ENCODE results near the gene COX8A.
A peak's percentile ranks its signal among the peaks of the same experiment; 100 is the strongest.

COX8A gene

GRCh38 chr11:64003807-64004589, 29.6 kb downstream of the COX8A start:
- DNase-seq: no peak

DNA sequence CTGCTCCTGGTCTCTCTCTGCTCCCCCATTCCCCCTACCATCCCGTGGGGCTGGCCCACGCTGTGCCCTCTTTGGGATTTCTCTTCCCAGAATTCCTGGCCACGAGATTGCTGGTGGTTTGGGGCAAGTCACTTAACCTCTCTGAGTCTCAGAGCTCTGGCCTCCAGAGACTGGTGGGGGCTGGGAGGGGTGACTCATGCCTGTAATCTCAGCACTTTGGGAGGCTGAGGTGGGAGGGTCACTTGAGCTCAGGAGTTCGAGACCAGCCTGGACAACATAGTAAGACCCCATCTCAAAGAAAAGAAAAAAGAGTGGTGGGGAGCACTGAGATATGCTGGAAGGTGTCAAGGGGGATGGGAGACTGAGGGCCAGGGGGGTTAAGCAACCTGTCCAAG, 30.2 kb downstream of the COX8A start:
- DNase-seq: peak; percentile 25

GRCh38 chr11:64005691-64006090, 31.3 kb downstream of the COX8A start:
- DNase-seq: no peak

DNA sequence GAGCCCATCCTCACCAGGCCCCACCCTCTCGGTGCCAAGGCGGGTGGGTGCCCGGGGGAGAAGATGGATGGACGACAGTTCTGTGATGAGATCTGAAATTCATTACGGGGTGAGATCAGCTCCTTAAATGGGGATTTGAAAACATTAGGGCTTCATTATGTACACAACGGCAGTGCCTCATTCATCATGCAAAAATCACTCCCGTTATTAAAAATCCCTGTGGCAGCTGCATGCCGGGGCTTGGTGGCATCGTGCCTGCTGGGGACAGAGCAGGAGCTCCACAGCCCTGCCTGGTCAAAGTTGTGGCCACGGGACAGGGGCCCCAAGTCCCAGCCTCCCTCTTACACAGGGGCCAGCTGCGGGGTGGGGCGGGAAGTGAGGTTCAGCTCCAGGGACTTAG, 32.0 kb downstream of the COX8A start:
- DNase-seq: no peak

- DNase-seq: peak; percentile 54
Measured at GRCh38 chr11:64007160-64007628, 32.8 kb downstream of the COX8A start.

DNA sequence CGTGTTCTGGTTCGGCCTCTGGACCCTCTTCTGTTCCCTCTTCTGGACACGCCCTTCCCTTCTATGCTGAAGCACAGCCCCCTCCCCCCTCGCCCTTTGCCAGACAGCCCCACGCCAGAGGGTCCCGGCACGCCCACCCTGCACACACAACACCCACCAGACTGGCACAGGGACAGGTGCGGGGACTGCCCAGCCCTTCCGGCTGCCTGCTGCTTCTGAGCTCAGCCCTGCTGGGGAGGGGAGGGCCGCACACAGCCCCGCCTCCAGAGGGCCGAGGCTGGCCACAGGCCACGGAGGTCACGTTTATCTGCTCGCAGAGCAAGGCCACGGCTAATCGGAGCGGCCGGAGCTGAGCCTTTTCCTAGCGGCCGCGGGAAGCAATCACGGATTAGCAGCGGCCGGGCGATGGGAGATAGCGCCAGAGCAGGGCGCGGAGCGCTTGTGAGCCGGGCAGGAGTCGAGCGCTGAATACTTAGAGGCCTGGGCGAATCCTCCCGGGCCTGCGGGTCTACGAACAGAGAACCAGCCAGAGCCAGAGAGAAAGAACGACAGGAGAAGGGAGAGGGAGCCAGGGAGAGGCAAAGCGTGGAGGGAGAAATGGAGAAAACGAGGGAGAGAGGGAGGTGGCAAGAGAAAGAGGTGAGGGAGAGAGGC, 33.3 kb downstream of the COX8A start:
- peak; percentile 25 for DNase-seq

DNA sequence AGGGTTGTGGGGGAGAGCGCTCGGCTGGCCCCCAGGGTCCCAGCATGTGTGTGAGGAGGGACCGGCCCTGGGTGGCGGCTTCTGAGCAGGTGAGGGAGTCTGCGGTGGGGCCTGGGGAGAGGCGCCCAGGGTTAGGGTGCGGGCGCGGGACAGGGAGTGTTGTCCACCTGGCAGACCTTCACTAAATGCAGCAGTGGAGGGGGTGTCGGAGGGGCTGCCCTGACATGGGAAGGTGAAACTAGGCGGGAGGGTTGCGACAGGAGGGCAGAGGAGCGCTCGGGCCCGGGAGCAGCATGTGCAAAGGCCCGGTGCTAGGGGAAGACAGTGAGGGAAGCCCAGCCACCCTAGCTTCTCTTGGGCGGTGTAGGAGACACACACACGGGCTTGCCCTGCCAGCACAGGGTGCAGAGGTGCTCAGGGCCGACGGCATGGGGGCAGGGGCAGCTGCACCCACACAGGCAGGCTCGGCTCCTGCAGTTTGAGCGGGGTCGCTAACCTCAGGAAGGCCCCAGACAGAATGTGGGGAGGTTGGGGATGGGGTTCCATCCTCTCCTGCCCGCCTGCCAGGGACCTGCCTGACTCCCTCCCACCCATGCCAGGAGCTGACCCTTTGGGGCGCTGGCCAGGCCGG, 34.0 kb downstream of the COX8A start:
- no peak for DNase-seq

GRCh38 chr11:64008914-64009633, 34.7 kb downstream of the COX8A start:
- DNase-seq: no peak

- no peak for DNase-seq
Measured at GRCh38 chr11:64009710-64010109, 35.3 kb downstream of the COX8A start.

DNA sequence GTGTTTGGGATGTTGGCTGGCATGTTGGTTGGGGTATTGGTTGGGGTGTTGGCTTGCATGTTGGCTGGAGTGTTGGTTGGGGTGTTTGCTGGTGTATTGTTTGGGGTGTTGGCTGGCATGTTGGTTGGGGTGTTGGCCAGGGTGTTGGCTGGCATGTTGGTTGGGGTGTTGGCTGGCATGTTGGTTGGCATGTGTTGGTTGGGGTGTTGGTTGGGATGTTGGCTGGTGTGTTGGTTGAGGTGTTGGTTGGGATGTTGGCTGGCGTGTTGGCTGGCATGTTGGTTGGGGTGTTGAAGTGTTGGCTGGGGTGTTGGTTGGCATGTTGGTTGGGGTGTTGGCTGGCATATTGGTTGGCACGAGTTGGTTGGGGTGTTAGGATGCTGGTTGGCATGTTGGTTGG, 36.4 kb downstream of the COX8A start:
- no peak for DNase-seq

GRCh38 chr11:64011371-64011770, 37.0 kb downstream of the COX8A start:
- no peak for DNase-seq

- no peak for DNase-seq
Measured at GRCh38 chr11:64013141-64013896, 38.9 kb downstream of the COX8A start.

- DNase-seq: no peak
Measured at GRCh38 chr11:64014356-64014755, 39.9 kb downstream of the COX8A start.

GRCh38 chr11:64015510-64015909, 41.1 kb downstream of the COX8A start:
- DNase-seq: no peak

DNA sequence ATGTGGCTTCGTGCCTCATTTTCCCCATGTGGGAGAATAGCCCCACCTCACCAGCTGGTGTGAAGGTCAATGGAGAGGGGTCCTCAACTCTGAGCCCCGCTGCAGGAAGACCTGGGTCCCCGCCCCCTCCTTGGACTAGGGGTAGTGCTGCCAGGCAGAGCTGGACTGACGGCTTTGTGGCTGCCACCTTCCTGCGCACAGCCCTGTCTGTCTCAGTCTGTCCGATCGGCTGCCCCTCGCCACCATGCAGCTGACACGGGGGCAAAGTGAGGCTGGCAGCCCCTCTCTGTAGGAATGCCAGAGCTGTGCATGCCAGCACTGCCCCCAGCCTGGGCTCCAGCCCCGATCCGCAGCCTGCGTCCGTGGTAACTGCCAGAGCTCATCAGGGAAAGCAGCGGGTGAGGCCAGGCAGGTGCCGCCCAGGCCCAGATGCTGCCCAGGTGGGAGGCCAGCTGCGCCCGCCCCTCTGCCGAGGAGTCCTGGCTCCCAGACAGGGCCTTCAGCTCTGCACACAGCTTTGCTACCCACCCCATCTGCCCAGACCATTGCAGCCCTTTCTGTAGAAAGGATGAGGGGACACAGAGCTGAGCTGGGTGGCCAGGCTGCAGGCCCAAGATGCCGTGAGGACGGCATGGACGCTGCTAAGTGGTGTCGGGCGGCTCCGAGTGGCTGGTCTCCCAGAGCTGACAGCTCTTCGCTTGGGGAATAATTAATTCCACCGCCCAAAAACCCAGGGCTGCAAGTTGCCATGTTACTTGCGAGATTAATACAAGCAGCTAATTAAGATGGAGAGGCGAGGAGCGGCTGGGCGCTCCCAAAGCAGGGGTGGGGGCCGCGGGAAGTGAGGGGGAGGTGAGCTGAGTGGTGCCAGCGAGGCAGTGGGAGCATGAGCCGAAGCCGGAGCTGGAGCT, 41.8 kb downstream of the COX8A start:
- DNase-seq: no peak

DNA sequence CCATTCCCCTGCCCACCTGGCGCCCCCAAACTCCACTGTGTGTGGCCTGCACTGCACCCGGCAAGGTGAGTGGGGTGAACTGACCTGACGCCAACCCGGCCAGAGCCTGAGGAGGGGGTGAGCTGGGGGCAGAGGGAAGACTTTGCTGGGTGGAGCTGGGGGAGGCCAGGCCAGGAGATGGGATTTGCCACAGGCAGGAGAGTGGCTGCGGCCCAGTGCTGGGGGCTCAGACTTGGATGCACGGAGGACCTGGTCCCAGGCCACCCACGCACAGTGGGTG, 43.5 kb downstream of the COX8A start:
- DNase-seq: no peak

DNA sequence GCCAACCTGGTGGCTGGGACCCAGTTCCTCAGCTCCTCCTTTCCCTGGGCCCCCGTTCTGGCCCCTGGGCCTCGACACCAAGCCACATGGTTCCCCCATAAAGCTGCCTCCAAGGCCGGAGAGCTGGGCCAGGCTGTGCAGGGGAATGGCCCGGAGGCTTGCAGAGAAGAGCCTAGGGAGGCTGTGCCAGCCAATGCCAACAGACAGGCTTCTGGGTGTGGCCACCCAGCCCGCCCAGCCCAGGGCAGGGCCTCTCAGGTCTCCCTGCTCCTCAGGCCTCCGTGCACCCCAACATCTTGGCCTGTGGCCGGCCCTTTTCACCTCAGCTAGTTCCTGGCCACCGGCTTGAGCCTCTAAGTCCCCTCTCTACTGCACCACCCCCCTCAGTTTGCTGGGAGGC, 43.9 kb downstream of the COX8A start:
- DNase-seq: no peak

DNA sequence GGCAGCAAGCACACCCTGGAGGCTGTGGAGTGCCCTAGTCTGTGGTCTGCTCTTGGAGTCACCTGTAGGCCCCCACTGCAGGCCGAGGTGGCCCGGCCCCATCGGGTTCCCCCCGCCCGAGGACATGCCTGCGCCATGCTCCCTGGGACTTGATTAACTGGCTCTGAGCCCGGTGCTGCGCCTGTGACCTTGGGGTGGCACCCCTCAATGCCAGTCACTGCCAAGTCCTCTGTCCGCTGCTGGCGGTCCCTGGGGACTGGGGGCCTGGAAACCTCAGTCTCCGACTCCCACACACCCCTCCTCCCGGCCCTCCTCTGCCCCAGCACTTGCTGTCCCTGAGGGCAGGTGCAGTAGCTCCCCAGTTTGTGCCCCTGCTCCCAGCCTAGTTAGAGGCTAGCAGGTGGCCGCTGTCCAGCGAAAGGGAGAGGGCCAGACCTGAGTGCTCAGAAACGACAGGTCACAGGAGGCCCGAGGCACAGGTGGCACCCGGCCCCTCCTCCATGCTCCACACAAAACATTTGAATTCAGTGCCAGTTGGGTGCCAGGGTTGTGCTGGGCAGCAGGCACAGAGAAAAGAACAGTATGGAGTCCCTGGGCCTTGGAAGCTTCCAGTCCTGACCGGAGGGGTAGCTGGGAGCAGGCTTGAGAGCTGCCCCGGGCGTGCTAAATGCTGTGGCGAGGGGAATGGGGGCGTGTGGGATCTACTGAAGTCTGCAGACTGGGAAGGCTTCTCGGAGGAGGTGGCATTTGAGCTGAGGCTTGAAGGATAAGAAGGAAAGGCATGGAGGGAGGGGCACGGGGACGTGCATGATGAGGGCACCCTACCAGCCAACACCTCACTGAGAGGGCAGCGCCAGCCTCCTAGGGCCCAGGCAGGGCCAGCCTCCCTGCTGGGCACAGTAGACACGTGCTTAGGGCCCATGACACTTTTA, 45.0 kb downstream of the COX8A start:
- no peak for DNase-seq

- DNase-seq: no peak
Measured at GRCh38 chr11:64020976-64021756, 46.7 kb downstream of the COX8A start.

- DNase-seq: peak; percentile 15
Measured at GRCh38 chr11:64021757-64022093, 47.3 kb downstream of the COX8A start.
